ENCODE data around the gene LYST. TPM values are rescaled to one million over a fixed set of nuclear protein-coding genes. Genes with fewer than 3 reads are reported as not detected.

Gene LYST
- total and polyA plus RNA-seq, 2 donors (not counting 1 experiment from before 2014, with no cell fraction given), result 7.5 to 50.2 TPM

GRCh38 chr1:235858766-235859165 lies 7.9 kb downstream of the LYST start:
- H2AFZ ChIP-seq (ENCODE audit: low read length), result no peak overlapping the region
- no peaks in the 10 kb centered on the region for H3K4me1 ChIP-seq (ENCODE audit: control insufficient read depth, extremely low read depth, insufficient read depth, low read length)
- peaks cover 6% of the 10 kb centered on the region for H3K79me2 ChIP-seq (ENCODE audit: control insufficient read depth, insufficient read depth, low read length)
- TF ChIP-seq CTCF (conservative IDR thresholded peaks at IDR 0.05 in 1 of 2, IDR thresholded peaks at IDR 0.05 in 1 of 2; ENCODE audit: low read depth in 1 of 2, low read length in 2 of 2), result no peak
- TF ChIP-seq EZH2 (IDR thresholded peaks at IDR 0.05; ENCODE audit: low read length, missing control alignments), result no peak
- H3K4me2 ChIP-seq (ENCODE audit: extremely low read depth, insufficient read depth, low read length), result no peak overlapping the region
- no peak overlapping the region for H3K27ac ChIP-seq (ENCODE audit: insufficient read depth, low read length)
- no peaks in the 10 kb centered on the region for H3K27me3 ChIP-seq (ENCODE audit: control insufficient read depth, insufficient read depth, low read length)
- no peaks in the 10 kb centered on the region for H3K9me3 ChIP-seq (ENCODE audit: control insufficient read depth, insufficient read depth, low read depth, low read length)
- H3K4me3 ChIP-seq (replicated peaks in 1 of 4; ENCODE audit: control extremely low read depth in 1 of 4, insufficient read depth in 1 of 4, low read depth in 3 of 4, low read length in 4 of 4), result no peak overlapping the region
- no peaks in the 10 kb centered on the region for H4K20me1 ChIP-seq (ENCODE audit: control insufficient read depth, extremely low read depth, insufficient read depth, low read length)
- no peaks in the 10 kb centered on the region for H3K36me3 ChIP-seq (ENCODE audit: control insufficient read depth, insufficient read depth, low read length)
- H3K9ac ChIP-seq (ENCODE audit: insufficient read depth, low read length), result no peak overlapping the region
- no peak for DNase-seq (ENCODE audit: low read depth in 2 of 2)

- no peaks in the 10 kb centered on the region for H3K9me3 ChIP-seq (ENCODE audit: control insufficient read depth, insufficient read depth, low read depth, low read length)
- DNase-seq (ENCODE audit: low read depth in 2 of 2), result no peak
- no peak overlapping the region for H3K4me2 ChIP-seq (ENCODE audit: extremely low read depth, insufficient read depth, low read length)
- no peaks in the 10 kb centered on the region for H3K36me3 ChIP-seq (ENCODE audit: control insufficient read depth, insufficient read depth, low read length)
- H2AFZ ChIP-seq (ENCODE audit: low read length), result no peak overlapping the region
- H3K27me3 ChIP-seq (ENCODE audit: control insufficient read depth, insufficient read depth, low read length), result no peaks in the 10 kb centered on the region
- H3K79me2 ChIP-seq (ENCODE audit: control insufficient read depth, insufficient read depth, low read length), result peaks cover 6% of the 10 kb centered on the region
- H3K4me3 ChIP-seq (replicated peaks in 1 of 4; ENCODE audit: control extremely low read depth in 1 of 4, insufficient read depth in 1 of 4, low read depth in 3 of 4, low read length in 4 of 4), result no peak overlapping the region
- H3K9ac ChIP-seq (ENCODE audit: insufficient read depth, low read length), result no peak overlapping the region
- TF ChIP-seq EZH2 (IDR thresholded peaks at IDR 0.05; ENCODE audit: low read length, missing control alignments) (no peak), CTCF (conservative IDR thresholded peaks at IDR 0.05 in 1 of 2, IDR thresholded peaks at IDR 0.05 in 1 of 2; ENCODE audit: low read depth in 1 of 2, low read length in 2 of 2) (no peak)
- no peaks in the 10 kb centered on the region for H4K20me1 ChIP-seq (ENCODE audit: control insufficient read depth, extremely low read depth, insufficient read depth, low read length)
- H3K4me1 ChIP-seq (ENCODE audit: control insufficient read depth, extremely low read depth, insufficient read depth, low read length), result no peaks in the 10 kb centered on the region
- no peak overlapping the region for H3K27ac ChIP-seq (ENCODE audit: insufficient read depth, low read length)
These were observed 8.9 kb downstream of the LYST start for GRCh38 chr1:235857756-235858155.

- H3K27ac ChIP-seq (ENCODE audit: insufficient read depth, low read length), result no peak overlapping the region
- no peak overlapping the region for H3K4me3 ChIP-seq (replicated peaks in 1 of 4; ENCODE audit: control extremely low read depth in 1 of 4, insufficient read depth in 1 of 4, low read depth in 3 of 4, low read length in 4 of 4)
- H3K9ac ChIP-seq (ENCODE audit: insufficient read depth, low read length), result no peak overlapping the region
- no peaks in the 10 kb centered on the region for H3K4me1 ChIP-seq (ENCODE audit: control insufficient read depth, extremely low read depth, insufficient read depth, low read length)
- DNase-seq (ENCODE audit: low read depth in 2 of 2), result peak in 1 of 2 donors; percentile 16
- peaks cover 7% of the 10 kb centered on the region for H3K79me2 ChIP-seq (ENCODE audit: control insufficient read depth, insufficient read depth, low read length)
- H3K27me3 ChIP-seq (ENCODE audit: control insufficient read depth, insufficient read depth, low read length), result no peaks in the 10 kb centered on the region
- H3K4me2 ChIP-seq (ENCODE audit: extremely low read depth, insufficient read depth, low read length), result no peak overlapping the region
- H4K20me1 ChIP-seq (ENCODE audit: control insufficient read depth, extremely low read depth, insufficient read depth, low read length), result no peaks in the 10 kb centered on the region
- no peaks in the 10 kb centered on the region for H3K36me3 ChIP-seq (ENCODE audit: control insufficient read depth, insufficient read depth, low read length)
- H2AFZ ChIP-seq (ENCODE audit: low read length), result no peak overlapping the region
- H3K9me3 ChIP-seq (ENCODE audit: control insufficient read depth, insufficient read depth, low read depth, low read length), result no peaks in the 10 kb centered on the region
- TF ChIP-seq CTCF (conservative IDR thresholded peaks at IDR 0.05 in 1 of 2, IDR thresholded peaks at IDR 0.05 in 1 of 2; ENCODE audit: low read depth in 1 of 2, low read length in 2 of 2) (no peak), EZH2 (IDR thresholded peaks at IDR 0.05; ENCODE audit: low read length, missing control alignments) (no peak)
These were observed 10.8 kb downstream of the LYST start for GRCh38 chr1:235855811-235856429.

Measured in fibroblast of lung (primary cell).